GM12892 (cell line): ENCODE measurements around the gene LRRC9.
"Not testable (repeated sequence)": the region's sequence is repeated elsewhere in the genome, so short reads cannot be mapped to it uniquely, and the experiment has no call there.

Experiments used
- DNase-seq: peaks from one replicate; pipeline ENCODE4 v3.0.0; 2011; ENCODE audit not compliant: insufficient read length
- FAIRE-seq: peaks from 2 replicates; lab custom pipeline; 2011; peaks lifted over from hg19 to GRCh38; lab: Jason Lieb, UNC
- POLR2A ChIP-seq: IDR thresholded peaks from 2 replicates; pipeline ENCODE4 v1.6.1; 2011; ENCODE audit warnings: low read depth, low read length, control low read depth
- POLR2AphosphoS5 ChIP-seq: IDR thresholded peaks from 2 replicates; pipeline ENCODE4 v1.6.1; 2011; ENCODE audit warnings: low read depth, low read length, control low read depth
- TAF1 ChIP-seq: IDR thresholded peaks from 2 replicates; pipeline ENCODE4 v1.6.1; 2011; ENCODE audit warnings: low read depth, mild to moderate bottlenecking, control low read depth, low read length, borderline replicate concordance

Gene LRRC9

DNA sequence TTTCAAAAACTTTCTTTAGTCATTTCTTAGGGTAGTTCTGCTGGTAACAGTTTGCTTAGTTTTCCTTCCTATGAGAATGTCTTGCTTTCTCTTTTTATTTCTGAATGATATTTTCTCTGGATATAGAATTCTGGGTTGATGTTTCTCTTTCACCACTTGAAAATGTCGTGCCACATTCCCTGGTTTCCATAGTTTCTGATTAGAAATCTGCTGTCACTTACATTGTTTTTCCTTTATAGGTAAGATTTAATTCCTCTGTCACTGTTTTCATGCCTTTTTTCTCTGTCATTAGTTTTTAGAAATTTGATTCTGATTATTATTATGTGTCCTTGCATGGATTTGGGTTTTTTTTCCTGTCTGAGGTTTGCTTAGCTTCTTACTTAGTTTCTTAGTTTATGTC, 94.5 kb downstream of the LRRC9 start:
- FAIRE-seq (no peak), DNase-seq (no peak)
- TF ChIP-seq POLR2A (no peak), TAF1 (no peak), POLR2AphosphoS5 (no peak)

DNA sequence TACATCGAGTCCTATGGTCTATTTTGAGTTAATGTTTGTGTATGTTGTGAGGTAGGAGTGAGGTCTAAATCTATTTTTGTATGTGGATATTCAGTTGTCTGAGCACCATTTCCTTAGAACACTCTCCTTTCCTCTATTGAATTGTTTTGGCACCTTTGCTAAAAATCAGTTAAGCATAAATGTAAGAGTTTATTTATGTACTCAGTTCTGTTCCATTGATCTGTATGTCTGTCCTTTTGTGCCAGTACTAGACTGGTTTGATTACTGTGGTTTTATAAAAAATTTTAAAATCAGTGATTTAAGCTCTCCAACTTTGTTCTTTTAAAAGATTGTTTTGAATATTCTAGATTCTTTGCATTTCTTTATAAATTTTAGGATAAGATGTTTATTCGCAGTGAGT, 101.7 kb downstream of the LRRC9 start:
- DNase-seq (no peak), FAIRE-seq (no peak)
- no peak for TF ChIP-seq TAF1
- no peak for TF ChIP-seq POLR2A
- TF ChIP-seq POLR2AphosphoS5, result no peak

DNA sequence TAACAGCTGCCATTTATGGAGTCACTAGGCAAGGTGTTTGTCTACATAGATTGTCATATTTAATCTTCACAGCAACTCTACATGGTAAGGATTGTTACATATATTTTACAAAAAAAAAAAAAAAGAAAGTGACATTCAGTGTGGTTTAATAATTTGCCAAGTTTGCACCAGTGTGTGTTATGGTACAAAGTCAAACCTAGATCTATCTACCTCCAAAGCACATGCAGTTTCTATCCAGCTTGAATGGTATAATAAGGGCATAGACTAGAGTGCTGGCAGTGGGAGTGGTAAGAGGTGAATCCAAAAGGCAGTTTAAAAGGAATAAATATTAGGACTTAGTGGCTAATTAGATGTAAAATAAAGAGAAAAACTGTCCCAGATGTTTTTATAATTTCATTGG, 105.6 kb downstream of the LRRC9 start:
- TF ChIP-seq TAF1 (no peak), POLR2AphosphoS5 (no peak), POLR2A (no peak)
- no peak for FAIRE-seq
- no peak for DNase-seq

DNA sequence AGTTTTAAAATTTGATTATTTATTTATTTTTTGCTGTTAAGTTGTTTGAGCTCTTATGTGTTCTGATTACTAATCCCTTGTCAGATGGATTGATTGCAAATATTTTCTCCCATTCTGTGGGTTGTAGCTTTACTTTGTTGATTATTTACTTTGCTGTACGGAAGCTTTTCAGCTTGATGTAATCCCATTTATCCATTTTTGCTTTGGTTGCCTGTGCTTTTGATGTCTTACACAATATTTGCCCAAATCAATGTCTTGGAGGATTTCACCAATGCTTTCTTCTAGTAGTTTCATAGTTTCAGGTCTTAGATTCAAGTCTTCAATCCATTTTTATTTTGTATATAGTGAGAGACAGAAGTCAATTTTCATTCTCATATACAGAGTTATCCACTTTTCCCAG, 115.2 kb downstream of the LRRC9 start:
- FAIRE-seq, result no peak
- no peak for DNase-seq
- TF ChIP-seq POLR2A, result no peak
- TF ChIP-seq POLR2AphosphoS5, result no peak
- no peak for TF ChIP-seq TAF1

DNA sequence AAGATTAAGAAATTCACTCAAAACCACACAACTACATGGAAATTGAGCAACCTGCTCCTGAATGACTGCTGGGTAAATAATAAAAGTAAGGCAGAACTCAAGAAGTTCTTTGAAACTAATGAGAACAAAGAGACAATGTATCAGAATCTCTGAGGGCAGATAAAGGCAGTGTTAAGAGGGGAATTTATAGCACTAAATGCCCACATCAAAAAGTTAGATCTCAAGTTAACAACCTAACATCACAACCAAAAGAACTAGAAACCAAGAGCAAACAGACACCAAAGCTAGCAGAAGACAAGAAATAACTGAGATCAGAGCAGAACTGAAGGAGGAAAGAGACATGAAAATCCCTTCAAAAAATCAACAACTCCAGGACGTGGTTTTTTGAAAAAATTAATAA, 128.0 kb downstream of the LRRC9 start:
- not testable (repeated sequence) for DNase-seq, FAIRE-seq

DNA sequence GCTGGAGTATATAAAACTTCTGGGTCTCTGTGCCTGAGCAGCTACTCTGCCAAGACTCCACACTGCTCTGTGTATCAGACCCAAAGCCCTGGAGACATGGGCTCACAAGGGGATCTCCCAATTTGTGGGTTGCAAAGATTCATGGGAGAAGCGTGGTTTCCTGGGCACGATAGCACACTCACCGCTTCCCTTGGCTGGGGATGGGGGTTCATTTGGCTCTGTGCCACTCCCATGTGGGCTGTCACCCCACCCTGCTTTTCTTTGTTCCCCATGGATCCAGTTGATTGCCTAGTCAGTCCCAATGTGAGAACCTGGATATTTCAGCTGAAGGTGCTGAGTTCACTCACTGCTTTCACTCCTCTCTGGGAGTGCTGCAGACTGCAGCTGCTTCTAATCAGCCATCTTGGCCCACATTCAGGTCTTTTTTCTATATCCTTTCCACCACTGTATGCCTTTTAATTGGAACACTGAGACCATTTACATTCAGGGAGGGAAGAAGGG, 131.8 kb downstream of the LRRC9 start:
- no peak for DNase-seq
- FAIRE-seq, result no peak
- no peak for TF ChIP-seq POLR2A
- TF ChIP-seq TAF1, result no peak
- TF ChIP-seq POLR2AphosphoS5, result no peak

DNA sequence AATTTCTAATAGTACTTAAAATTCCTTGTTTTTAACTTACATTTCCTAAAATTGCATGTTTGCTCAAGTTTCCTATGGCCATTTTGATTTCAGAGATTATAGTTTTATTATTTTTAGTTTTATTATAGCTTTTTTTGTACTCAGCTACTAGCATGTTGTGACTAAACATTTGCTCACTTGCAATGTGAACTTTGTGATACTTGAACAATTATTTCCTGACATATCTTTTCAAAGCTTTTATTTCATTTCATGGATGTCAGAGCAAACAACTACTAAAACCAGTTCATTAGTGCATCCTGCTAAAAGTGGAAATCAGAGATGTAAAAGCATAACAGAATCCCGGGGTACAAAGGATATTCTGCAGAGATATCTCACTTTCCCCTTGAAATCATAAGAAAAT, 138.1 kb downstream of the LRRC9 start:
- DNase-seq (no peak), FAIRE-seq (no peak)
- TF ChIP-seq TAF1 (no peak), POLR2A (no peak), POLR2AphosphoS5 (no peak)

DNA sequence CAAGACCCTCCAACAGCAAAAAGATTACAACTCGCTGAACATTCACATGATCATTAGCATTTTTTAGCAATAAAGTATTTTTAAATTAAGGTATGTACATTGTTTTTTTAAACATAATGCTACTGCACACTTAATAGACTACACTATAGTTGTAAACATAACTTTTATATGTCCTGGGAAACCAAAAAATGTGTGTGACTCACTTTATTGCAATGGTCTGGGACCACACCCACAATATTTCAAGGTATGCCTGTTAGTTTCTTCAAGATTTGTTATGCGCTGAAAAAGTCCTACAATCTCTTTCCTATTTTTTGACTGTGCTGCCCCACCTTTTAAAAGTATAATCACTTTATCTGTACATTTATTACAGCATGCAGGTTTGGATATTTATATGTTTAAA, 141.4 kb downstream of the LRRC9 start:
- TF ChIP-seq TAF1 (no peak), POLR2AphosphoS5 (no peak), POLR2A (no peak)
- FAIRE-seq, result no peak
- DNase-seq, result no peak

DNA sequence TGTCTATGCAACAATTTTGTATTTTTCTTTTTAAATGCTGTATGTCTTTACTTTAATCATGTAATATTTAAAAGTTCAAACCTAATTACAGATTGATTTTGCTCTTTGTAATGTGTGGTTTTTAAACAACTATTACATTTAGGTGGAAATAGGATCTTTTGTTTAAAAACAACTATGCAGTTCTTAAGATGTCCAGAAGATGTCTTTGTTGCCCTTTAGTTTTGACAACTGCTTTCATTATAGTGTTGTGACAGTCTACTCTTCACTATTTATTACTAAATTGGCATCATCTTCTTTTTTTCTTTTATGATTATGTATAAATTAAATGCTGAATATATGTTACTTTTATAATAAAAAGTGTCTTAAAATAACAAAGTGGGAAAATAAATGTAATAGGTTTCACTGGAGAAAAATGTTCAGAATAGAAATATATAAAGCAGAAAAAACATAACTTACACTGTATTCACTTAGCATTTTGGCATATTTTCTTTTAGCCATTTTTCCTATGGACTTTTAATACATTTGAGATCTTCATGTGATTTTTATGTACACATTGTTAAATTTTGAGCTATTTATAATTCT, 144.6 kb downstream of the LRRC9 start:
- DNase-seq (no peak), FAIRE-seq (peak; percentile 58)
- TF ChIP-seq POLR2A, result no peak
- no peak for TF ChIP-seq POLR2AphosphoS5
- TF ChIP-seq TAF1, result no peak

DNA sequence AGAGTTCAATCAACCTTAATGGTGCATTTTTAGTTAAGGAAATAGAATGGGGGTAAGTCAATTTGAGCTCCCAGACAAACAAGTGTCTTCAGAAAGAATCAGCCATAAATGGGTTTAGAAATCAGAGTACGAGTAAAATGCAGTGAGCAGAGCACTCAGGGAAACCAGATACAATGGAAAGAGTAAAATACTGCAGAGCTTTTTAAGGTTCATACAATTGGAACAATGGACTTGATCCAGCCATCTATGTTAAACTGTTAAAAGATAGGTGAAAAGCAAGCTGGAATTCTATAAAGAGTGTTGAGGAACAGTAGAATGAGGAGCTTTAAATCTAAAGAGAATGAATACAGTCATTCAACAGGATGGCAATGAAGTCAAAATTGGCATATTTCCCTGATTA, 147.9 kb downstream of the LRRC9 start:
- no peak for TF ChIP-seq POLR2AphosphoS5
- TF ChIP-seq TAF1, result no peak
- FAIRE-seq (peak; percentile 14), DNase-seq (no peak)

DNA sequence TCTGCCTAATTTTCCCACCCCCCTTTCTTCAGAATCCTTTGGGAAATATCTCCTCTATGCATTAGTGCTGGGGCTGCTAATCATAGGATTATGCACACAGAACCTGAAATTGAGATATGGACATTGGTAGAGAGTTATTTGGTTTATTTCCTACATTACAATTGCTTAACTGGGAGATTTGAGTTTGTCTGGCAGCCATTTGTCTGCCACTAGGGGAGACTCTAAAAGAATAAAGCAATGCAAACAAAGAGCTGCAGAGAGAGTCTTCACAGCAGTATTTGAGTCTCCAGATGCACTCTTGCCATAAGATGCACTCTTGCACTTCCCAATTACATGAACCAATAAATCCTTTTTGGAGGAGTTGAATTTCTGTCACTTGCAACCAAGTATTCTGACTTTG, 159.8 kb downstream of the LRRC9 start:
- FAIRE-seq, result no peak
- no peak for DNase-seq

DNA sequence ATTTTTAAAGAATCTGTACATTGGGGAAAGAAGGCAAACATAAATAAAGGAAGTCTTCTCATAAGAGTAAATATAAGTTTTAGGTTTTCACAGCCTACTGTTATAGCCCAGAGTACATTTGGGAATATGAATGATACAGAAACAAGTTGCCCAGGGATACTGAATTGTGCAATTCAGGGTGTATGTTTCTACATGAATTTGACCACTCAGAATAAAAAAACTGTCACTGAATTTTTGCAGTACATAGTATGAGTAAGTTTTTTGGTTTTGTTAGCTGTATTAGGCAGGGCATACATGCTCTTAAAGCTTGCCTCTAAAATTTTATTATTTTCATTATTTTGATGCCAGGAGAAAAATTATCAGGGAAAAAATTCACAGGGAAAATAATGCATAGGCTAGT, 165.1 kb downstream of the LRRC9 start:
- no peak for FAIRE-seq
- no peak for DNase-seq
- TF ChIP-seq TAF1 (no peak), POLR2A (no peak), POLR2AphosphoS5 (no peak)

More for the DNA sequence above, 159.8 kb downstream of the LRRC9 start:
- TF ChIP-seq TAF1 (no peak), POLR2AphosphoS5 (no peak), POLR2A (no peak)

DNA sequence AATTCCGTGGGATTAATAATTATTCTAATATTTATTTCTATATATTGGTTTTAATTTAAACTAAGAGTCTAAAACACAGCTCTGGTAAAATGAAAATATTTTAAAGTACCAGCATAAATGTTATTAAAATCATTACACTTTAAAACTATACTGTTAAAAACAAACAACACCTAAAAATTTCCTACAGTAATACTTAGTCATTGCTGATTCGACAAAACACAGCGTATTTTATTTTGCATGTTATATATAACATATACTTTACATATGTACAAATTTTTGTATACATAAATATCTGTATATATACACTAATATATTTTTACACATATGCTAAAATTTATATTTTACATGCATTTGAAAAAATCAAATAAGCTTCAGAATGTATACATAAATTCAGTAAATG, 165.7 kb downstream of the LRRC9 start:
- TF ChIP-seq POLR2A, result no peak
- TF ChIP-seq POLR2AphosphoS5, result no peak
- DNase-seq (no peak), FAIRE-seq (no peak)

DNA sequence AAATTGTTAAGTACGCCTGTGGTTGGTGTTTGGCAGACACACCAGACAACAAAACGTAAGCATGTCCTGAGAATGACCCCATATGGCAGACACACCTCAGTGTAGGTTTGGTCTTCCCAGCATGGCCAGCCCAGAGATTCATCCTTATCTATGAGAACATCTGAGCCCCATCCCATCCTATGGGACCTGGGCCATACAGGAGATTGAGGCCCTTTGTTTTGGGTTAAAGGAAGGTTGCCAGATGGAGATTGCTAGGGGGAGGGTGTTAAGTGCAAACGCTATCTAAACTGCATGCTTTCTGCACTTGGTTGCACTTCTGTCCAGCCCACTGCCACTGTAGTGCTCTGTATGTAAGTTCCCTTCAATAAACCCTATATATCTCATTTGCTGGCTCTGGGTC, 167.7 kb downstream of the LRRC9 start:
- DNase-seq (no peak), FAIRE-seq (peak; percentile 42)
- no peak for TF ChIP-seq TAF1
- TF ChIP-seq POLR2AphosphoS5, result no peak
- no peak for TF ChIP-seq POLR2A
